ENCODE results near the gene MRPL27.
A peak's percentile ranks its signal among the peaks of the same experiment; 100 is the strongest.

DNA sequence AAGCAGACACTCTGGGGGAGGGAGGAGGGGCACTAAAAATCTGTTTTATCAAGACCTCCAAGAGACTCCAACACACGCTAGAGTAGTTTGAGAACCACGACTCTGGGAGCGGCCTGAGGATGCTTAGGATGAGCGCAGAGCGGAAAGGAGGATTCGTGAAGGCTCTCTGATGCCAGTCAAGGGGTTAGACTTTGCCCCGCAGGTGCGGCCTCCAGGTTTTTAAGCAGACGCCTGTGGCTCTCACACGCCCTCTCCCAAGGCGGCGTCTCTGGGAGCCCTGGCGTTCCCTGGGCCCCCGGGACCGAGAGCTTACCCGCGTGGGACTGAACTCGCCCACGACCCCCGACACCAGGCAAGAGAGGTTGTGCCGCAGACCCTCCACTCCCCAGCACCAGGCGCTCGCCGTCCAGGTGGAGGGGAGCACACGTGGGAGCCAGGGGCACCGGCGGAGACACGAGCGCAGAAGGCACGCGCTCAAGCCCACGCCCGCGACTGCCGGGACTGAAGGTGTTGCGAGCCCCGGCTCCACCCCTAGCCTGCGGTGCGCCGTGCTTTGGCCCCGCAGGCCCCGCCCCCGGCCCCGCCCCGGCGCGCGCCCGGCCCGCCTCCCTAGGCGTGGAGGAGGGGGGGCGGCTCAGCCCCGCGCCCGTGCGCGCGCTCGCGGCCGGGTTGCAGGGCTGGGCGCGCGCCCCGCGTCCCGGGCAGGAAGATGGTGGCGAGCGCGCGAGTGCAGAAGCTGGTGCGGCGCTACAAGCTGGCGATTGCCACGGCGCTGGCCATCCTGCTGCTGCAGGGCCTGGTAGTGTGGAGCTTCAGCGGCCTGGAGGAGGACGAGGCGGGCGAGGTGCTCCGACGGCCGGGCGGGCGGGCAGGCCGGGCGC lies 27.3 kb downstream of the MRPL27 start, which contains the start of gene XYLT2:
- TF ChIP-seq, protein P1, sequence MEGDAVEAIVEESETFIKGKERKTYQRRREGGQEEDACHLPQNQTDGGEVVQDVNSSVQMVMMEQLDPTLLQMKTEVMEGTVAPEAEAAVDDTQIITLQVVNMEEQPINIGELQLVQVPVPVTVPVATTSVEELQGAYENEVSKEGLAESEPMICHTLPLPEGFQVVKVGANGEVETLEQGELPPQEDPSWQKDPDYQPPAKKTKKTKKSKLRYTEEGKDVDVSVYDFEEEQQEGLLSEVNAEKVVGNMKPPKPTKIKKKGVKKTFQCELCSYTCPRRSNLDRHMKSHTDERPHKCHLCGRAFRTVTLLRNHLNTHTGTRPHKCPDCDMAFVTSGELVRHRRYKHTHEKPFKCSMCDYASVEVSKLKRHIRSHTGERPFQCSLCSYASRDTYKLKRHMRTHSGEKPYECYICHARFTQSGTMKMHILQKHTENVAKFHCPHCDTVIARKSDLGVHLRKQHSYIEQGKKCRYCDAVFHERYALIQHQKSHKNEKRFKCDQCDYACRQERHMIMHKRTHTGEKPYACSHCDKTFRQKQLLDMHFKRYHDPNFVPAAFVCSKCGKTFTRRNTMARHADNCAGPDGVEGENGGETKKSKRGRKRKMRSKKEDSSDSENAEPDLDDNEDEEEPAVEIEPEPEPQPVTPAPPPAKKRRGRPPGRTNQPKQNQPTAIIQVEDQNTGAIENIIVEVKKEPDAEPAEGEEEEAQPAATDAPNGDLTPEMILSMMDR (IDR thresholded peaks at IDR 0.05; ENCODE audit: poor library complexity, severe bottlenecking) = peak; percentile 27
- TF ChIP-seq EZH2 (IDR thresholded peaks at IDR 0.05; ENCODE audit: borderline replicate concordance, insufficient read depth, low read length, poor library complexity, severe bottlenecking) (no peak), POLR2AphosphoS5 (IDR thresholded peaks at IDR 0.05) (peak; percentile 80), EP300 (conservative IDR thresholded peaks at IDR 0.05; ENCODE audit: poor library complexity, severe bottlenecking) (no peak), TAF1 (IDR thresholded peaks at IDR 0.05; ENCODE audit: low read depth) (no peak)
